RWPE1 (cell line): Measurements from ENCODE around the gene CD36.

ENCODE experiments used
- CTCF ChIA-PET: fragments of 350-600 bp; sonication (Branson Sonifier 250); formaldehyde crosslinking; extraction: SDS; loops from one replicate; lab custom pipeline; 2021; lab: Yijun Ruan, JAX
- POLR2A ChIA-PET: fragments of 400-600 bp; formaldehyde crosslinking; extraction: SDS; loops from one replicate; lab custom pipeline; 2020; ENCODE audit warnings: antibody characterized with exemption; ENCODE audit not compliant: low non-redundant PET; lab: Yijun Ruan, JAX
- DNase-seq: peaks from one replicate; pipeline ENCODE4 v3.0.0; 2012; ENCODE audit warnings: low spot score
- H3K27ac ChIP-seq: fragments of 450-650 bp; 2 replicates; pipeline ENCODE4 v1.5.1; 2017
- CTCF ChIP-seq: fragments of 450-650 bp; conservative IDR thresholded peaks from 2 replicates; pipeline ENCODE4 v1.5.1; 2017; ENCODE audit warnings: low read depth, mild to moderate bottlenecking

Gene CD36

GRCh38 chr7:80637911-80638765, at the start of gene CD36:
CD36 (plus strand) TSS chr7:80638642; CDS start chr7:80646741, 8,099 bp downstream.
- TF ChIP-seq CTCF = no peak
- no peak within 1 kb of the TSS for H3K27ac ChIP-seq
- DNase-seq = no peak
- POLR2A ChIA-PET = no interaction called here
- CTCF ChIA-PET = interaction anchor here (0.7 kb wide), 1 partner anchor 91 kb away, joined by 3 read pairs; no protein-coding TSS in a partner anchor

GRCh38 chr7:80589631-80590030, 48.8 kb upstream of the CD36 start:
- TF ChIP-seq CTCF = no peak
- ChIA-PET CTCF (no interaction called here), POLR2A (no interaction called here)
- no peak for DNase-seq
- H3K27ac ChIP-seq = no peak overlapping the region

- H3K27ac ChIP-seq = no peak overlapping the region
- ChIA-PET CTCF (no interaction called here), POLR2A (no interaction called here)
- TF ChIP-seq CTCF = no peak
- DNase-seq = no peak
Measured at GRCh38 chr7:80591654-80592053, 46.8 kb upstream of the CD36 start.

GRCh38 chr7:80593869-80594586, 44.4 kb upstream of the CD36 start:
- POLR2A ChIA-PET = no interaction called here

GRCh38 chr7:80596933-80597517, 41.4 kb upstream of the CD36 start:
- DNase-seq = no peak
- H3K27ac ChIP-seq = no peak overlapping the region
- ChIA-PET CTCF (no interaction called here), POLR2A (no interaction called here)
- no peak for TF ChIP-seq CTCF

More at GRCh38 chr7:80593869-80594586, 44.4 kb upstream of the CD36 start:
- CTCF ChIA-PET = no interaction called here
- no peak for TF ChIP-seq CTCF
- no peak overlapping the region for H3K27ac ChIP-seq
- no peak for DNase-seq

GRCh38 chr7:80597875-80598274, 40.6 kb upstream of the CD36 start:
- POLR2A ChIA-PET = no interaction called here
- CTCF ChIA-PET = no interaction called here
- no peak for TF ChIP-seq CTCF

More at GRCh38 chr7:80597875-80598274, 40.6 kb upstream of the CD36 start:
- H3K27ac ChIP-seq = no peak overlapping the region
- DNase-seq = no peak
